Vagina (tissue), 2 donors: ENCODE measurements around the gene INPP4A. TPM values are rescaled to one million over a fixed set of nuclear protein-coding genes. Genes with fewer than 3 reads are reported as not detected.

Experiments used
- DNase-seq, 2 donors: peaks; one replicate each; pipeline ENCODE4 v3.0.0-alpha.2; 2017; ENCODE audit errors: extremely low spot score in 2 of 2
- H3K27ac ChIP-seq: fragments of 200-600 bp; sonication (generic); one replicate; pipeline ENCODE4 v1.5.1; 2019
- H3K27me3 ChIP-seq: fragments of 200-600 bp; sonication (generic); one replicate; pipeline ENCODE4 v1.5.1; 2019
- H3K36me3 ChIP-seq, 2 donors: fragments of 200-600 bp; sonication (generic); one replicate each; pipeline ENCODE4 v1.5.1; 2017 to 2019
- H3K4me1 ChIP-seq: fragments of 200-600 bp; sonication (generic); one replicate; pipeline ENCODE4 v1.5.1; 2019
- H3K4me3 ChIP-seq, 2 donors: fragments of 200-600 bp; sonication (generic); 1 replicate in 1 of 2; 2 replicates in 1 of 2; pipeline ENCODE4 v1.5.1; 2016 to 2019
- H3K9me3 ChIP-seq: fragments of 200-600 bp; sonication (generic); one replicate; pipeline ENCODE4 v1.5.1; 2019
- CTCF ChIP-seq, 3 experiments: fragments of 450-650 bp in 2 of 3; fragments of 200-600 bp in 1 of 3; sonication (generic) in 1 of 3; IDR thresholded peaks; one replicate each; pipeline ENCODE4 v1.5.1; 2017 to 2019; ENCODE audit warnings: antibody characterized with exemption in 3 of 3, mild to moderate bottlenecking in 2 of 3, moderate library complexity in 2 of 3
- POLR2A ChIP-seq, 2 donors: fragments of 450-650 bp; IDR thresholded peaks; one replicate each; pipeline ENCODE4 v1.6.1; 2017; ENCODE audit warnings: antibody characterized with exemption in 2 of 2, mild to moderate bottlenecking in 2 of 2, moderate library complexity in 2 of 2
- POLR2AphosphoS5 ChIP-seq, 2 donors: sonication (generic); formaldehyde crosslinking; IDR thresholded peaks; one replicate each; pipeline ENCODE4 v1.9.0; 2017; ENCODE audit warnings: antibody characterized with exemption in 2 of 2, mild to moderate bottlenecking in 2 of 2, low read depth in 1 of 2; ENCODE audit not compliant: insufficient read depth in 1 of 2
- intact Hi-C: fragments of 100-400 bp; cut with DNase I; formaldehyde crosslinking; loops from one replicate; pipeline ENCODE4 v1.15.1; 2023
- total RNA-seq: library from RNA; depleted of rRNA; stranded (reverse); fragments of >200 nt; gene quantifications from one replicate; pipeline ENCODE4 v1.2.3, GENCODE V29; 2016

The INPP4A gene
- total RNA-seq, 1 donor from 2014 or later, result 38.1 TPM

GRCh38 chr2:98452396-98453027, 7.9 kb downstream of the INPP4A start:
- Histone ChIP-seq H3K9me3 (no peaks in the 10 kb centered on the region), H3K27ac (no peak overlapping the region), H3K36me3 (no peaks in the 10 kb centered on the region), H3K27me3 (no peaks in the 10 kb centered on the region), H3K4me3 (no peak overlapping the region), H3K4me1 (peaks cover 48% of the 10 kb centered on the region)
- DNase-seq, result no peak
- no peak for TF ChIP-seq POLR2AphosphoS5 (IDR thresholded peaks at IDR 0.05; ENCODE audit: insufficient read depth in 1 of 2, low read depth in 1 of 2)
- no peak for TF ChIP-seq CTCF (IDR thresholded peaks at IDR 0.05)
- no peak for TF ChIP-seq POLR2A (IDR thresholded peaks at IDR 0.05)
- intact Hi-C loops, result no loop called here

GRCh38 chr2:98453083-98453482, 8.4 kb downstream of the INPP4A start:
- intact Hi-C loops, result no loop called here
- H3K4me1 ChIP-seq, result peaks cover 48% of the 10 kb centered on the region

GRCh38 chr2:98453531-98453930, 8.9 kb downstream of the INPP4A start:
- Histone ChIP-seq H3K4me3 (no peak overlapping the region), H3K4me1 (peaks cover 48% of the 10 kb centered on the region), H3K27me3 (no peaks in the 10 kb centered on the region), H3K9me3 (no peaks in the 10 kb centered on the region), H3K36me3 (no peaks in the 10 kb centered on the region), H3K27ac (no peak overlapping the region)
- TF ChIP-seq POLR2A (IDR thresholded peaks at IDR 0.05) (no peak), CTCF (IDR thresholded peaks at IDR 0.05) (no peak), POLR2AphosphoS5 (IDR thresholded peaks at IDR 0.05; ENCODE audit: insufficient read depth in 1 of 2, low read depth in 1 of 2) (no peak)
- DNase-seq, result peak in 1 of 2 donors; percentile 69
- intact Hi-C loops, result no loop called here

More at GRCh38 chr2:98453083-98453482, 8.4 kb downstream of the INPP4A start:
- Histone ChIP-seq H3K27me3 (no peaks in the 10 kb centered on the region), H3K4me3 (no peak overlapping the region), H3K9me3 (no peaks in the 10 kb centered on the region), H3K36me3 (no peaks in the 10 kb centered on the region), H3K27ac (no peak overlapping the region)
- DNase-seq, result no peak
- TF ChIP-seq POLR2A (IDR thresholded peaks at IDR 0.05) (no peak), CTCF (IDR thresholded peaks at IDR 0.05) (no peak), POLR2AphosphoS5 (IDR thresholded peaks at IDR 0.05; ENCODE audit: insufficient read depth in 1 of 2, low read depth in 1 of 2) (no peak)

GRCh38 chr2:98454073-98454472, 9.4 kb downstream of the INPP4A start:
- Histone ChIP-seq H3K4me1 (peaks cover 51% of the 10 kb centered on the region), H3K36me3 (no peaks in the 10 kb centered on the region), H3K4me3 (no peak overlapping the region), H3K27ac (no peak overlapping the region), H3K9me3 (no peaks in the 10 kb centered on the region), H3K27me3 (no peaks in the 10 kb centered on the region)
- DNase-seq, result peak in 1 of 2 donors; percentile 42
- no peak for TF ChIP-seq POLR2A (IDR thresholded peaks at IDR 0.05)
- intact Hi-C loops, result no loop called here

GRCh38 chr2:98454500-98455235, 10.0 kb downstream of the INPP4A start:
- no peaks in the 10 kb centered on the region for H3K27me3 ChIP-seq
- no peaks in the 10 kb centered on the region for H3K36me3 ChIP-seq
- intact Hi-C loops, result no loop called here
- no peak for TF ChIP-seq CTCF (IDR thresholded peaks at IDR 0.05)
- TF ChIP-seq POLR2A (IDR thresholded peaks at IDR 0.05), result no peak
- no peak for TF ChIP-seq POLR2AphosphoS5 (IDR thresholded peaks at IDR 0.05; ENCODE audit: insufficient read depth in 1 of 2, low read depth in 1 of 2)
- no peaks in the 10 kb centered on the region for H3K9me3 ChIP-seq
- peaks cover 57% of the 10 kb centered on the region for H3K4me1 ChIP-seq
- DNase-seq, result peak in 1 of 2 donors; percentile 64
- H3K27ac ChIP-seq, result no peak overlapping the region
- H3K4me3 ChIP-seq, result no peak overlapping the region
